DMS114 treated with DMSO at 0.1 percent for 48 hours (cell line): ENCODE results near the gene PDXK.
"Not testable (repeated sequence)": the region's sequence is repeated elsewhere in the genome, so short reads cannot be mapped to it uniquely, and the experiment has no call there.

ENCODE experiments used
- DNase-seq: peaks from one replicate; lab custom pipeline; 2025; ENCODE audit not compliant: unreplicated experiment; lab: John Stamatoyannopoulos, UW

The PDXK gene

DNA sequence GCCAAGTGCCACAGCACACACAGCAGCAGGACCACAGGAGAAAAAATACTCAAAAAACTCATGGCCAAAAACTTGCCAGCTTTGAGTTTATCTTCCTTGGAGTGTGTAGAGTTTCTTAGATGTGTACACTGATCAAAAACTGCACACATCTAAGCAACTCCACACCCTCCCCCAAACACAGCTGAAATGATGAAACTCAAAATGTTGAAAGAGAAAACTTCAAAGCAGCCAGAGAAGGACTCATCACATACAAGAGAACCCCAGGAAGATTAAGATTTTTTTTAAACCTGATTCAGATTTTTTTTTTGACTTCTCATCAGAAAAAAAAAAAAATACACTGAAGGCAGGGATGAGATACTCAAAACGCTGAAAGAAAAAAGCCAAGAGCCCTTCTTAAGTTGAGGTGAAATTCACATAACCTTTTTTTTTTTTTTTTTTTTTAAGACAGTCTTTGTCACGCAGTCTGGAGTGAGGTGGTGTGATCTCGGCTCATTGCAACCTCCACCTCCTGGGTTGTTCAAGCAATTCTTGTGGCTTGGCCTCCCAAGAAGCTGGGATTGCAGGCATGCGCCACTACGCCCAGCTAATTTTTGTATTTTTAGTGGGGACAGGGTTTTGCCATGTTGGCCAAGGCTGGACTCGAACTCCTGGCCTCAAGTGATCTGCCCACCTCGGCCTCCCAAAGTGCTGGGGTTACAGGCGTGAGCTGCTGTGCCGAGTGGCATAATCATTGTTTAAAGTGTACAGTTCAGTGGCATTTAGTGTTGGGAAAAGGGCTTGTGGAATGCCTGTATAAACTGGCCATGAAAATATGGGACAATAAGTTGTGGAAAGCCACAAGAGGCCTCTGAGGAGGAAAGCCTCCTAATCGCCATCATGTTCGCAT lies 20.9 kb upstream of the PDXK start:
- DNase-seq = no peak

DNA sequence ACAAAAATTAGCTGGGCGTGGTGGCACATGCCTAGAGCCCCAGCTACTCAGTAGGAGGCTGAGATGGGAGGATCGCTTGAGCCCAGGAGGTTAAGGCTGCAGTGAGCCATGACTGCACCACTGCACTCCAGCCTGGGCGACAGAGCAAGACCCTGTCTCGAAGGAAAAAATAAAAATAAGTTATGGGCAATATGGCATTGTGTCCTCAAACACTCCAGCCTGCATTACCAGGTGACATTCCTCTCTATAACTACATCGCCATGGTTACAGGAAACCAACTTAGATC lies 19.5 kb upstream of the PDXK start:
- not testable (repeated sequence) for DNase-seq

DNA sequence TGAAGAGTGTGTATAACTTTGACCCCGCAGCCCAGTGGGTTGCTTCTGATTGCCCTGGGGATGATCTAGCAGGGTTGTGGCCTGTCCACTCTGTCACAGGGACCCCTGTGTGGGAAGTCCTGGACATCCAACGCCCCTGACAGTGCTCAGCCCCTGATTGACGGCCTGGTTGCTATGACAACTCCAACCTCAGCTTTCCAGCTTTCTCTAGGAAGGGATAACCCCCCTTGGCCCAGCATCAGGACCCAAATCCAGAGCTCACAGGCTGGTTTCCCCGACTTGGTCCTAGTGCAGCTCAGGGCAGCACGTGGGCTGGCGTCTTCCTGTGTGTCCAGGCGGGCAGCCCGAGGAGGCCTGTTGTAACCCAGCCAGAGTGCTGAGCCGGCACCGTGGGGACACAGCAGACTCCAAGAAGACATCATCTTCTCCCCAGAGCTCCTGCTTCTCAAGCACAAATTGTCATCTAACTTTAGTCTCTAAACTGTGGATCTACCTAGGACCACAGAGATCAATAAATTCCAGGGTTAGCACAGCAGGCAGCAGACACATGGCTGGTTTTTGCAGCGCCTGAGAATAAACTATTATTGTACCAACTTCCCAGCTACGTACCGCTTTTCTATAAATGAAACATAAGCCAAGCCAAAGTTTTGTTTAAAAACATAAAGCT lies 18.9 kb upstream of the PDXK start:
- no peak for DNase-seq

DNA sequence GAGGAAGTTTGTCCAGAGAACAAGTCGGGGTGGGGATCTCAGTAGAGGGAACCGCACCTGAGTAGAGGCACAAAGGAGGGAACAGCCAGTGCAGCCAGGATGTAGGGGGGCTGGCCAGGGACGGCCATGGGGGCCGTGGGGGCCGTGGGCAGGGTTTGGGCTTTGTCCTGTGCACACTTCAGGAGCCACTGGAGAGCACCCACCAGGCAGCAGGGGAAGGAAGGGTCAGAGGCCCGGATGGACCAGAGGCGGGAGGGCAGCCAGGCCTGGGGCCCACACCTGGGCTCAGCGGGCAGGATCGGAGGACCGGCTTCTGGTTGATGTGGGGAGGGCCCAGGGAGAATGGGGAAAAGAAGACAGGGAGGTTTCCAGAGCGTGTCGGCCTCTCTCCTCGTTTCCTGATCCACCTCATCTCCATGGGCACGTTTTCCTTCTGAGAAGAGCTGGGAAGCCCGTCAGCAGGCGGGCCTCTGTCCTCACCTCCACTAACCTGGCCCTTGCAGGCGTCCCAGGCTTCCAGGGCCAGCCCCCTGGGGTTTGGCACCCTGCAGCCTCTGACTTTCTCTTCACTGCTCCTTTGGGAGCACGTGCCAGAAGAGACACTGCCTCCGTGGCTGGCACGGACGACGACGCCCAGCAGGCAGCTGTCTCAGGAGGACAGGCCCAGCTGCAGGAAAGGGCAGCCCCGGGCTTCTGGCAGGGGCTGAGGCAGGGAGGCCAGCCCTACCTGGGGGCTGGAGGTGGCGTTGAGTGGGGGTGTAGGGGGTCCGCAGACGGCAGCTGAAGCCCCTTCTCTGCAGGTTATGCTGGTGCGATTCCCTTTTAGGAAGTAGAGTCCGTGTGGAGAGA lies 16.8 kb upstream of the PDXK start:
- DNase-seq = no peak

DNA sequence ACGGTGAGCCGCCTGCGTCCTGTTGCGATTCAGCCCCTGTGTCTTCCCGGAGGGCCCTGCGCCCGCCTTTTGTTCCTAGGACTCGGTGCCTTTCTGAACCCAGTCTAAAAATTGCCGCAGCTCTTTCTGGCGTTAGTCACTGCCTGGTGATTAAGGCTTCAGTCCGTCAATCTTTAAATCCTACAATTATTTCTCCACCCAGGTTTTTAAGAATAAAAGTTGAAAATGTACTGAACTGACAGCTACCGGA lies 16.2 kb upstream of the PDXK start:
- no peak for DNase-seq

DNA sequence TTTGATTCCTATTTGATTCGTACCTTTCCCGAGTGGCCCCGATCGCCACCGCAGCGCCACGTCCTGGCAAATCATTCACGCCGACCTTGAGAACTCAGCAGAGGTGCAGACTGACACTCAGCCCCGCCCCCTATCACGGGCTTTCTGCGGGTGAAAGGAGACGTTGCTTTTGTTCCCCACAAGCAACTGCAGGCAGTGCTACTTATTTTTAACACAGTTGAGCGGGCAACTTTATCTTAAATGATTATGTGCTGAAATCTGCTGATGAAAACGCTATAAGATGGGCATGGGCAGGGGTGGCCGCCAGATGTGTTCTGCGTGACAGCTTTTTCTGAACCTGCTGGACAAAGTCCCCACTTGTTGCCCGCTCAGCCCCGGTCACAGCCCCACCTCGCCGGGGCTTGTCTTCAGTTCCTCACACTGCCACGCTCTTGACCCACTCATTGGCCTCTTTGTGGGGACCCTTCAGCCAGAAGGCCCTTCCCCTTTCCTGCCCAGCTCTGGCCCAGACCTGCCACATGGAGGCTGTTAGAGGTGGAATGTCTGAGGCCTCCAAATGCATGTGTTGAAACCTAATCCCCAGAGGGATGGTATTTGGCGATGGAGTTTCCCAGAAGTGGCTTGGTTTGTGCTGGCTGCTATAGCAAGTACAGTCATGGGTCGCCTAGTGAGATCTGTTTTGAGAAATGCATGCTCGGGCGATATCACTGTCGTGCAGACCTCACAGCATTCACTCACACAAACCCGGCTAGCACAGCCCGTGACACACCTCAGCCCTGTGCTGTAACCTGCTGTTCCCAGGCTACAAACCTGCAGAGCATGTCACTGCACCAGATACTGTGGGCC lies 15.7 kb upstream of the PDXK start:
- DNase-seq = no peak

DNA sequence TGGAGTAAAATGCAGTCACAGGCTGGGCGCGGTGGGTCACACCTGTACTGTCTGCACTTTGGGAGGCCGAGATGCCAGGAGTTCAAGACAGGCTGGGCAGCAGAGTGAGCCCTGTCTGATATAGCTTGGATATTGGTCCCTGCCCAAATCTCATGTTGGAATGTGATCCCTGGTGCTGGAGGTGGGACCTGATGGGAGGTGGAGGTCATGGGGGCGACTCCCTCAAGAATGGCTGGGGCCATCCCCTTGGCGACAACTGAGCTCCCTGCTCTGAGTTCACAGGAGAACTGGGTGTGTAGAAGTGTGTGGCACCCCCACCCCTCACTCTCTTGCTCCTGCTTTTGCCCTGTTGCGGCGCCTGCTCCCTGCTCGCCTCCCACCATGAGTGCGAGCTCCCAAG lies 11.5 kb upstream of the PDXK start:
- DNase-seq = no peak

DNA sequence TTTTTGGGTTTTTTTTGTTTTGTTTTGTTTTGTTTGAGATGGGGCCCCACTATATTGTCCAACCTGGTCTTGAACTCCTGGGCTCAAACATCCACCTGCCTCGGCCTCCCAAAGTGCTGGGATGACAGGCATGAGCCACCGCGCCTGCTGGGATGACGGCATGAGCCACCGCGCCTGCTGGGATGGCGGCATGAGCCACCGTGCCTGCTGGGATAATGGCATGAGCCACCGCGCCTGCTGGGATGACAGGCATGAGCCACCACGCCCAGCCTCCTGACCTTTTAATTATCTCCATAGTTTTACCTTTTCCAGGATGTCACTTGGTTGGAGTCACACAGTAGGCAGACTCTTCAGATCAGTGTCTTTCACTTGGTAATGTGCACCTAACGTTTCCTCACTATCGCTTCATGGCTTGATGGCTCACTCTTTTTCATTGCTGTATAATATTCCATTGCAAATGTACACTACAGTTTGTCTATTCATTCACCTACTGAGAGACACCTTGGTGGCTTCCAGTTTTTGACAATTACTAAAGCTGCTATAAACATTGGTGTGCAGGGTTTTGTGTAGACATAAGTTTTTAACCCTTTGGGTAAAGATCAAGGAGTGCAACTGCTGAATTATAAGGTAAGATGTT lies 10.1 kb upstream of the PDXK start:
- no peak for DNase-seq

DNA sequence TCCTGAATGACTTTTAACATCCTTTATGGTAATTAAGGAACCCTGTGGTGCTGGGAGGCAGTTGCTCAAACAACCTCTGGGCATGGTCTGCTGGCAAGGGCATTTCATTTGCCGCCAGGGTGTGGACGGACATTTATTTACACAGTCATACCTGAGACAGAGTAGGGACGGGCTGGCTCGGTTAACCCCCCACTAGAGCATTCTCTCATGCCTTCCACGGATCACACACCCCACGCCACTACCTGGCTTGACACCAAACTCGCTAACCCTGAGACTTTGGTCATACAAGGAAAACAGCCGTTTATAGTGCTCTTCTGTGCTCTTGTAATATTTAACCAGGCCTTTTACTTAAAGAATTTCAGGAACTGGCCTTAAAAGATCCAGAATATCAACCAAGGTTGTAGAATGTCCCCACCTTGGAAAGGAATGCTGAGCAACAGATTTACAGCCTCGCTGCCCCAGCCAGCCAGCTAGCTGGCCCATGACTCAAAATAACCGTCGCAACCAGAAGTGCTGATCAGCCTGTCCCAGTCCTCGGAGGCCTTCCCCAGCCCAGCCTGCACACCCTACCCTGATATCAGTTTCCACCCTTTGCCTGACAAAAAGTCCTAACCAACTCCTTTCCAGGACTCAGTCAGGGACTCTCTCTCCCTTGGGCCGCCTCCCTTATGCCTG lies 6.5 kb upstream of the PDXK start:
- DNase-seq = no peak

DNA sequence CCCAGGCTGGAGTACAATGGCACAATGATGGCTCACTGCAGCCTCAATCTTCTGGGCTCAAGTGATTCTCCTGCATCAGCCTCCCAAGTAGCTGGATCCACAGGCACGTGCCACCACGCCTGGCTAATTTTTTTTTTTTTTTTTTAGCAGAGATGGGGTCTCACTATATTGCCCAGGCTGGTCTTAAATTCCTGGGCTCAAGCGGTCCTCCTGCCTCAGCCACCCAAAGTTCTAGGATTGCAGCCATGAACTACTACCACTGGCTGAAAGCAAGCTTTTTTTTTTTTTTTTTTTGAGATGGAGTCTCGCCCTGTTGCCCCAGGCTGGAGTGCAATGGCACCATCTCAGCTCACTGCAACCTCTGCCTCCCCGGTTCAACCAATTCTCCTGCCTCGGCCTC lies 5.8 kb upstream of the PDXK start:
- DNase-seq = not testable (repeated sequence)

DNA sequence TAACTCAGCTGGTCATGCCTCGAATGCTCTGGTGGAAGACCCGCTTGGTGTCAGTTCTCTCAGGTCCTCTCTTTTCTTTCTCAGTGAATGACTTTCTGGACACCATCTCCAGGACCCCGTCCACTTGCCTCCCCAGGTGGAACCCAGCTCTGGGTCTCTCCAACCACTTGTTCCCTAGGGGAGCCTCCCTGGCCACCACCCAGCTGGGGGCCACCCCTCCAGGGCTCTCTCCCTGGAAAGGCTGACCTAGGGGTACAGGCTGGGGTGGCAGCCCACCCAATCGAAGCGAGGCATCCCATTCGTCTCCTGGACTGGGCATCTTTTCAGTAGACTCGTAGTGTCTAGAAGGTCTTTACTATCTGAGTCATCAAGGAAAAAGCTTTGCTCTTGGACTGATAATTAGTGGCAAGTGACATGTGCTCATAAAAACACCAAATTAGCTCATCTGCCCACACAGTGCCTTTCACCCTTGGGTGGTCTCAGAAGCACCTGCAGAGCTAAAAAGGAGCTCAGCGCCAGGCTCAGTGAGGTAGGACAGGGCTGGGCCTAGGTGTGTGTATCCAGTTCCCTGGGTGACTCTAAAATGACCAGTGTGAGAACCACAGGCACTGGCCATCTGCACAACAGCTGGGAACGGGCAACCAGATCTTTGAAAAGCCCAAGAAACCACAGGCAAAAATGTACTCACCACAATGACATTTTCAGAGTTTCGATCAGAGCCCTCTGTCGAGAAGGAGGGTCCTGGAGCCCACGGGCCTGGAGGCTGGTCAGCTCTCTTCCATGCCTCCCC lies 2.4 kb upstream of the PDXK start:
- no peak for DNase-seq

DNA sequence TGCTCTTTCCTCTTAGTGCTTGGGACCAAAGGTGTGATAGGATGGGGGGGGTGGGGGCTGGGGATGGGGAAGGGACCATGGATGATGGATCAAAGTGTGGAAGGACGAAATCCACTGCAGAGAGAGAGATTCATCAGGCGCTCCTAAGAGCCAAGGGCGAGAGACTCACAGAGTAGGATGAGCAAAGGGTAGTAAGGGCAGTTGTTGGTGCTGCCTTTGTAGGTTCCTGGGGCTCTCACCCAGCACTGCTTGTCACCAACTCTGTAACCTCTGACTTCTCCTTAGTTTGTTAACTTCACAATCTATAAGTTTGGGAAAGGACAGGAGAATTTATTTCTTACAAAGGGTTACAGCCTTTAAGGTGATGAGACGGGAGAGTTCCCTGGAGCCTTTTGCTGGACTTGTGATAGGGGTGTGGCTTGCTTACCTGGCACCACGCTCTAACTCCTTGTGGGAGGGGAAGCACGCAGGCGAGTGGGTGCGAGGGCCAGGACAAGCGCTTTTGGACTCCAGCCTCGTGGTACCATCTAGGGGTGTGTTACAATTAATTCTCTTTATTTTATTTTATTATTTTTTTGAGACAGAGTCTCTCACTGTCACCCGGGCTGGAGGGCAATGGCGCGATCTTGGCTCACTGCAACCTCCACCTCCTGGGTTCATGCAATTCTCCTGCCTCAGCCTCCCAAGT lies 1.6 kb upstream of the PDXK start:
- no peak for DNase-seq

DNA sequence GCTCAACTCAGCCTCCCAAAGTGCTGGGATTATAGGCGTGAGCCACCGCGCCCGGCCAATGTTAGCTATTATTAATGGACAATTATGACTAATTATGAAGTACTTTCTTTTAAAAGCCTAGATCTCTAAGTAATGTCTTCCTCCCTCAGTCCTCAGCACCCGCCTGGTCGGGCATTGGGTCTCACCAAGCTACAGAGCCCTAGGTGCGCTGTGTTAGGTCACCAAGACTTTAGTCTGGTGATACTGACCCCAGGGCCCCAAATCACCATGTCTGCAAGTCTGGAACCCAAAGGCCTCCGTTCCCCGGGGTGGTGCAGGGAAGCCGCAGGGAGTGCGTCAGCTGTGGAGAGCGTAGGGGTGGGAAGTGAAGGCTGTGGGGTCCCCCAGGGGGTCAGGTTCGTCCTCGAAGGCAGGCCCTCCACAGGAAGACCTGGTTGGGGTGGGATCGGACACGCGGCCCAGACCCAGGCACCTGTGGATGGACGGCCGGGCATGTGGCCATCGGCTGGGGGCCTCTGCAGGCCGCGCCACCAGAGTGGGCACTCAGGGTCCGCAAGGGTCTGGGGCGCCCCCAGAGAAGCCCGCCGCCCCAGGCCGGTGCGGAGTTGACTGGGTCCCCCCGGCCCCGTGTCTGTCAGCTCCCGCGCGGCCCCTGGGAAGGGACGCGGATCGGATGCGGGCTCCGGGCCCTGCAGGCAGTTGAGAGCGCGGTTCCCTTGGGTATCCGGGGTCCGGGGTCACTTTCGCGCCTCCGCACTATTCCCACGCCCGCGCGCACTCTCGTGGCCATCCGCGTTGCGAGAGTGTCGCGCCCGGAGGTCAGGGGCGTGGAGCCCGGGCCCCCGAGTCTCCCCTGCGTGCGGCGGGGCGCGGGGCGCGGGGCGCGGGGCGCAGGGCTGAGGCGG lies 710 bp upstream of the PDXK start:
- no peak for DNase-seq

DNA sequence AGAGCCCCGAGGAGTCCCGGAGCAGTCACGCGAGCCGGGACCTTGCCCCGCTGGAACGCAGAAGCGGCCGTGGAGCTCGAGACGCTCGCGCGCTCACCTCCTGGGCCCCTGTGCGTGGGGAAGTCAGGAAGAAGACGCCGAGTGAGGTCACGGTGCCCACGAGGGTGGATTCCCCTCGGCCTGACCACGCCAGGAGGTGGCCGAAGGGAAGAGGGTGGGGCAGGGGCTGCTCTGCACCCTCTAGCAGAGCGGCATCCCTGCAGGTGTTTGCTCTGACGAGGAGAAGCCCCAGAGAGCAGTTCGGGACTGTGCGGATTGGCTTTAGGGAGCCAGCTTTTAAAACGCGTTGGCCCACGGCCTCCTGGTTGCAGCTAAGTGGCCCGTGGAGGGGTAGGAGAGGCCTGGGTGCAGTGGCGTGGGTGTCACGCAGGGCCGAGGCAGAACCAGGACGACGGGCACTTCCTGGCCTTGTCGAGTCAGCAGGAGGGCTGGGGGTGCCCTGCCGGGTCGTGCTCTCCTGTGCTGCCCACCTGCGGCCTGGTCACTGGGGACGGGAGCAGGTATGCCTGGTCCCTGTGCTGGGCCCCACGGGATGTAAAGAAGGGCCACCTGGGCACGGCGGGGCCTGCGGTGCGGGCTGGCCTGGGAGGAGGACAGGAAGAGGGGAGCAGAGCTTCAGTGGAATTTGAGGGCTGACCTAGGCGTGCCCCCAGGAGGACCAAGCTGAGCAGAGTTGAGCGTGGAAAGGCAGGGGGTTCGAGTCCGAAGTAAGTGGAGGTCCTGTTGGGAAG lies 1.0 kb downstream of the PDXK start:
- DNase-seq = no peak

DNA sequence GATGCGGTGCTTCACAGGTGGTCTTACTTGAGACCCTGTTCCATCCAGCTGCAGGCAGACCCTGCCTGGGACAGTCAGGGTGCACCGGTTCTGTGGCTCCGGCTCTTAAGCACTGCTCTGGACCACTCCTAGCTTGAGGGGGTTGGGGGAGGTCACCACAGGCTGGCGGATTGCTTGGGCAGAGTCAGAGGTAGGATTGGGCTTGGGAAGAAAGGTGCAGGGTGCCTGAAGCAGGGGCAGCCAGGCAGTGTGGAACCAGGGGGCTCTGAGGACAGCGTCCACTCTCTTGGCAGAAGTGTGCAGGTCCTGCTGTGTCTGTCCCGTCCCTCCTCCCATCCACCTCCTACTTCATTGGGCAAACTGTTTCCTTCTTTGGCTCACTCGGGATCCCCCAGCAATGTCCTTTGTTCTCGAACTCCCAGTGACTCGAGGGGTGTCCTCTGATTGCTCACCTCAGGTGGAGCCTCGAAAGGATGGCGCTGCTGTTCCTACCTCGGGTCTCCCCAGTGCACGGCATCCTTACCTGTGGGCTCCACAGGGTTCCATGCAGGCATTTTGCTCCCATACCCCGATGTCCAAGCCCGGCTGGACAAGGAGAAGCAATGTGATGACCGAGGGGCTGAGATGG lies 1.7 kb downstream of the PDXK start:
- no peak for DNase-seq

DNA sequence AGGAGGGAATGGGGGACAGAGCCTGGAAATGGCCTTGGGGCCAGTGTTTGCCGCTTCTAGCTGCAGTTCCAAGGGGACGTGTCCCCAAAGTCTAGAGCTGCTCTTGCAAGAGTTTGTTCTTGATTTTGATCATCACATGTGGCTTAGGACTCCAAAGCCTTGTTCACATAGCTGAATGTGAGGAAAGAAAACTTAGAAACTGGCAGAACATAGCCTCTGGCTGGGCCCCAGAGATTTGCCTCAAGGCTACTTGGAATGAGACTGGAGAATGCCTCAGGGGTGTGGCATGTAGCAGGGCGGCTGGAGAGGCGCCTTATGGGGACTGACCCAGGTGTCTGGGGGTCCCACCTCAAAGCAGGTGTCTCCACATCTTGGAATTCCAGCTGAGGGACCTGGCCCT lies 2.3 kb downstream of the PDXK start:
- DNase-seq = no peak

DNA sequence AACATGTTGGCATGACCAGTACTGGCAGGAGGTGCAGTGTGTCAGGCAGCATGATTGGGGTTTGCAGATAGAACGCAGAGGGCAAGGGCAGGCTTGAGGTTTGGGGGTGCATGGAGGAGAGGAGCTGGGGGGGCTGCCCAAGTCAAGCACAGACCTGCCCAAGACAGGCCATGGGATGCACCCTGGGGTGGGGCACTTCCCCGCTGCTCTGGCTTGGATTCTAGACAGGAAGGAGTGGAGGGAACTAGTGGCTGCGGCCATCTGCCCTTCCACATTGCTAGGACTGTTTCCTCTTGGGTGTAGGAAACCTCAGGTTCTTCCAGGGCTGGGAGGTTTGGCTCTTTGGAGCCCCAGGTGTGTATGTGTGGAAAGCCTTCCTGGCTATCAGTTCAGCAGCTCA lies 3.0 kb downstream of the PDXK start:
- DNase-seq = no peak
